GM19043 (cell line): ENCODE data around the gene AFM.
"Not testable (repeated sequence)": the region's sequence is repeated elsewhere in the genome, so short reads cannot be mapped to it uniquely, and the experiment has no call there.

Source experiments
- ATAC-seq: cut with Tn5 transposase; IDR thresholded peaks from one replicate; pipeline ENCODE4 v1.9.1; 2021; ENCODE audit warnings: low read depth; ENCODE audit not compliant: unreplicated experiment

Gene AFM

GRCh38 chr4:73501664-73502265 lies 20.2 kb downstream of the AFM start:
- ATAC-seq: no peak

GRCh38 chr4:73505567-73505966 lies 24.0 kb downstream of the AFM start:
- no peak for ATAC-seq

GRCh38 chr4:73507541-73507940 lies 26.0 kb downstream of the AFM start:
- no peak for ATAC-seq

GRCh38 chr4:73508651-73509050 lies 27.1 kb downstream of the AFM start:
- no peak for ATAC-seq

GRCh38 chr4:73518340-73518739 lies 36.8 kb downstream of the AFM start:
- no peak for ATAC-seq

GRCh38 chr4:73520821-73521220 lies 39.3 kb downstream of the AFM start:
- ATAC-seq: no peak

- ATAC-seq: no peak
Measured at GRCh38 chr4:73523126-73523525, 41.6 kb downstream of the AFM start.

GRCh38 chr4:73525611-73526010 lies 44.1 kb downstream of the AFM start:
- no peak for ATAC-seq

GRCh38 chr4:73527196-73527595 lies 45.7 kb downstream of the AFM start:
- ATAC-seq: no peak

GRCh38 chr4:73528171-73528570 lies 46.6 kb downstream of the AFM start:
- no peak for ATAC-seq

- ATAC-seq: no peak
Measured at GRCh38 chr4:73533515-73534422, 52.2 kb downstream of the AFM start.

- ATAC-seq: no peak
Measured at GRCh38 chr4:73538162-73538561, 56.6 kb downstream of the AFM start.

- no peak for ATAC-seq
Measured at GRCh38 chr4:73539386-73539785, 57.8 kb downstream of the AFM start.

- no peak for ATAC-seq
Measured at GRCh38 chr4:73540826-73541225, 59.3 kb downstream of the AFM start.

GRCh38 chr4:73541251-73541650 lies 59.7 kb downstream of the AFM start:
- no peak for ATAC-seq

GRCh38 chr4:73544620-73545019 lies 63.1 kb downstream of the AFM start:
- ATAC-seq: no peak

GRCh38 chr4:73550865-73551264 lies 69.3 kb downstream of the AFM start:
- ATAC-seq: not testable (repeated sequence)
